ENCODE data around the gene FAM111B.

GRCh38 chr11:59076876-59077571, 30.0 kb upstream of the FAM111B start:
- TF ChIP-seq CTCF (IDR thresholded peaks at IDR 0.05) (no peak), EP300 (IDR thresholded peaks at IDR 0.05; ENCODE audit: low read depth) (no peak), POLR2A (IDR thresholded peaks at IDR 0.05) (no peak), POLR2AphosphoS5 (IDR thresholded peaks at IDR 0.05) (no peak)
